ELF-1 (cell line): Measurements from ENCODE around the gene SF3A2.

Source experiments
- DNase-seq: peaks from one replicate; pipeline ENCODE4 v3.0.0-alpha.2; 2016; ENCODE audit warnings: low read depth, low spot score

Gene SF3A2

DNA sequence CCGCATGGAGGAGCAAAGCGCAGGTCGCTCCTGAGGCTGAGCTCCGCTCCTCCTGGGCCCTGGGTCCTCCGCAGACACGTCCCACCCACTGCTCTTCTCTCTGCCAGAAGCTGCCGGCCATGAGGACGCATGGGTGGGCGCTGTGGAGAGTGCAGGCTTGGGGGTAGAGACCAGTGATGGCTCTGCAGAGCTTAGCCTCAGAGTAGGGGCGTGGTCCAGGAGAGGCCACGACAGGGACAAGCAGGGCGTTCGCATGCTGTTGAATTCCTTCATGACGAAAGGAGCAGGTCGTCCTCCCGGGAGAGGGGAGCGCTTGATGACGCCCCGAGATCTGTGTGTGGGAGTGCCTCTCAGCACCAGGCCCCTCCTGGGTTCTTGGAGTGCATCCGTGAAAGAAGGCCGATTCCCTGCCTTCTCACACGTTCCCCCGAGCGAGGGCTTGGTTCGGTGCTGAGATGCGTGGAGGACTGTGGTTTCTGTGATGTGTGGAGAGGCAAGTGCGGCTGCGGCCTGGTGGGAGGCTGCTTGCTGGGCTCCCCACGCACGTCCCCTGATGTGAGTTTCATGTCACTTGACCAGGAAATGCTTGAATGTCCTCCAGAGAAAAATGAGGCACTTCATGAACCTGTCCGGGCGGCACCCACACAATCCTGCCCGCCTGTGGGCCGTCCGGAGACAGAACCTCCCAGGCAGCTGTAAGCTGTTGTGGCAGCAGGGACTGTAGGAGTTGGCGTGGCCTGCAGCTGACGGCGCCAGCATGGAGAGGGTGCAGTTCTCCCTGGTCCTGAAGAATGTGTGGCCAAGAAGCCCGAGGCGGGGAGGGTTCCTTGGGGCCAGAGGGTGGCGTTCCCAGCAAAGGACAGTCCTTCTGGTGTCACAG, 4.5 kb downstream of the SF3A2 start:
- DNase-seq, result no peak

- DNase-seq, result no peak
Measured at GRCh38 chr19:2242092-2242537, 5.5 kb downstream of the SF3A2 start.

GRCh38 chr19:2242816-2243215, 6.2 kb downstream of the SF3A2 start:
- DNase-seq, result no peak

DNA sequence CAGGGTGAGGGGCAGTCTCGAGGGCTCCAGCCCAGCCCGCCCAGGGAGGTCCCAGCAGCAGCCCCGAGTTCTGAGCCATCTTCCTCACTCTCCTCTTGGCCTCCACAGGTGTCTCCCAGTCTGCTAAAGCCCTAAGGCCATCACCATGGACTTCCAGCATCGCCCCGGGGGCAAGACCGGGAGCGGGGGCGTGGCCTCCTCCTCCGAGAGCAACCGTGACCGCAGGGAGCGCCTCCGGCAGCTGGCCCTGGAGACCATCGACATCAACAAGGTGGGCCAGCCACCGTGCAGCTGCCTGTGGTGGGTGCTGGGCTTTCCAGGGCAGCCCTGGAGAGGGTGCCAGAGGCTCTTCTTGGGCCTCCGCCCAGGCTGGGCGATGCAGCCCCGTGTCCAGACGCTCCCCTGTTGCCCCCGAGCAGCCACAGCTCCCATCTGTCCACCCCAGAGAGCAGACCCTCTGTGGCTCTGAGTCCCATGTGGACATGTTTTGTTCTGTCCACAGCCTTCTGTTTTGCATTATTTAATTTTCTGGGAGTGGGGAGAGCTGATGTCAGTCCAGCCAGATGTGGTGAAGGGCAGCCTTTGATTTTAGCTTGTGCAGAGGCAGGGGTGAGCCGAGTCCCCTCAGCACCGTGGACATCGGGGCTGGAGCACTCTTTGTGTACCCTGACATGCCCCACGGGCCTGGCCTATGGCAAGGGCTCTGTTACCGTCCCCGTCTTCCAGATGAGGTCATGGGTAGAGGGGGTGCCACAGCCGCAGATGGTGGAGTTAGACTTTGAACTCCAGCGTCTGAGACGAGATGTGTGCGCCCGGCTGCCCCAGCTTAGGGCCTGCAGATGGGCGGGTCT, 6.9 kb downstream of the SF3A2 start:
- DNase-seq, result no peak

- no peak for DNase-seq
Measured at GRCh38 chr19:2244125-2244411, 7.4 kb downstream of the SF3A2 start.

- no peak for DNase-seq
Measured at GRCh38 chr19:2244486-2244885, 7.9 kb downstream of the SF3A2 start.

- DNase-seq, result no peak
Measured at GRCh38 chr19:2245273-2245672, 8.6 kb downstream of the SF3A2 start.

- no peak for DNase-seq
Measured at GRCh38 chr19:2246014-2246620, 9.5 kb downstream of the SF3A2 start.

- DNase-seq, result no peak
Measured at GRCh38 chr19:2246801-2247361, 10.3 kb downstream of the SF3A2 start.

DNA sequence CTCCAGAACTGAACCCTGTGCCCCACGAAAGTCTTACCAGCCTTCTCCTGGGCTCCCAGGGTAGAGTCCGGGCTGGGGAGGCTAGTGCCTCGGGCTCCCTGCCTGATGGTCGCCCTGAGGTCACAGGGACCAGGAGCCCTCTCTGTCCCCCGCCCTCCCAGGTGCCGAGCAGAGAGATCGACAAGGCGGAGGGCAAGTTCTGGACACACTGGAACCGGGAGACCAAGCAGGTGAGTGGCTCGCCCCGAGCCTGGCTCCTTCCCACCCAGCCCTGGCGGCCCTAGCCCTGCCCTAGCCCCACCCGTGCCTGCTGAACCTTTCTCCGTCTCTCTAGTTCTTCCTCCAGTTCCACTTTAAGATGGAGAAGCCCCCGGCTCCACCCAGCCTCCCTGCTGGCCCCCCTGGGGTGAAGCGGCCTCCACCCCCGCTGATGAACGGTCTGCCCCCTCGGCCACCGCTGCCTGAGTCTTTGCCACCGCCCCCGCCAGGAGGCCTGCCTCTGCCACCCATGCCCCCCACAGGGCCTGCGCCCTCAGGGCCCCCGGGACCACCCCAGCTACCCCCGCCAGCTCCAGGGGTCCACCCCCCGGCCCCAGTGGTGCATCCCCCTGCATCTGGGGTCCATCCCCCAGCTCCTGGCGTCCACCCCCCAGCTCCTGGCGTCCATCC, 10.9 kb downstream of the SF3A2 start:
- no peak for DNase-seq

DNA sequence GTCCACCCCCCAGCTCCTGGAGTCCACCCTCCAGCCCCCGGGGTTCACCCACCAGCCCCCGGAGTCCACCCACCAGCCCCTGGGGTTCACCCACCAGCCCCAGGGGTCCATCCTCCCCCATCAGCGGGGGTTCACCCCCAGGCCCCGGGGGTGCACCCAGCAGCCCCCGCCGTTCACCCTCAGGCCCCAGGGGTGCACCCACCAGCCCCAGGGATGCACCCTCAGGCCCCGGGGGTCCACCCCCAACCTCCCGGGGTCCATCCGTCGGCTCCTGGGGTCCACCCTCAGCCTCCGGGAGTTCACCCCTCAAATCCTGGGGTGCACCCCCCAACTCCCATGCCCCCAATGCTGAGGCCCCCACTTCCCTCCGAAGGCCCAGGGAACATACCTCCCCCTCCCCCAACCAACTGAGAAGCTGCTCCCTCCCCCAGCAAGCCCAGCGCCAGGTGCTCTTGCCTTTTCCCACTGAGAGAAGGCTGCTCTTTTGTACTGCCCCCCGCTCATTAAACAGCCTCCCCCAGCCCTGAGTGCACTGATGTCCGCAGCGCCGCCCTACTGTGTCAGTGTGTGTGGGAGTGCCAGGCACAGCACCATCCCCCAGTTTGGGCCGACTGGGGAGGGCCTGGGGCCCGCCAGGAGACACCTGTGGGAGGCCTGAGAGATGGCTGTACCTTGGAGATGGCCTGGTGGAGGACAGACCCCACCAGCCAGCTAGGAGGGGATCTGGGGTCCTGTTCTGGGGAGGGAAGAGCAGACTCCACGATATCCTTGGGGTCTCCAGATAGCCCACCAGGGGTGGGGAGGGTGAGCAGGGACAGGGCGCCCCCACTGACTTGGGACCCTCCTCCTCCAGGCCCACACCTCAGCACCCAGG, 11.7 kb downstream of the SF3A2 start:
- no peak for DNase-seq

DNA sequence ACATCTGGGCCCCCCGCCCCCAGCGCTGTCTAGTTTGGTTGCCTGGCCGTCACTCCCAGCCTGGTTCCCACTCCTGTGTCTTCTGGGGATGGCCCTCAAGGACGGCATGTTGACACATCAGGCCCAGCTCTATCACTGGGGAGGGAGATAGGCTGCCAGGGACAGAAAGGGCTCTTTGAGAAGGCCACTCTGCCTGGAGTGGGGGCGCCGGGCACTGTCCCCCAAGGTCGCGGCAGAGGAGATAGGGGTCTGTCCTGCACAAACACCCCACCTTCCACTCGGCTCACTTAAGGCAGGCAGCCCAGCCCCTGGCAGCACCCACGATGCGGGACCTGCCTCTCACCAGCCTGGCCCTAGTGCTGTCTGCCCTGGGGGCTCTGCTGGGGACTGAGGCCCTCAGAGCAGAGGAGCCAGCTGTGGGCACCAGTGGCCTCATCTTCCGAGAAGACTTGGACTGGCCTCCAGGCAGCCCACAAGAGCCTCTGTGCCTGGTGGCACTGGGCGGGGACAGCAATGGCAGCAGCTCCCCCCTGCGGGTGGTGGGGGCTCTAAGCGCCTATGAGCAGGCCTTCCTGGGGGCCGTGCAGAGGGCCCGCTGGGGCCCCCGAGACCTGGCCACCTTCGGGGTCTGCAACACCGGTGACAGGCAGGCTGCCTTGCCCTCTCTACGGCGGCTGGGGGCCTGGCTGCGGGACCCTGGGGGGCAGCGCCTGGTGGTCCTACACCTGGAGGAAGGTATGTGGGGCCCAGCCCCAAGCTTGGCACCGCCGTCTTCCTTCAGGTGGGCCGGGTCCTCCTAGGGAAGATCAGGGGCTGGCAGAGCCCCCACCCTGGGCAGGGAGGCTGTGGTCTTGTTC, 12.6 kb downstream of the SF3A2 start, which contains the start of gene AMH:
Gene AMH, plus strand, starts transcription at position 314 of the 857 bp plus-strand sequence. Its CDS starts 10 bp downstream, at position 324.
- DNase-seq, result no peak

DNA sequence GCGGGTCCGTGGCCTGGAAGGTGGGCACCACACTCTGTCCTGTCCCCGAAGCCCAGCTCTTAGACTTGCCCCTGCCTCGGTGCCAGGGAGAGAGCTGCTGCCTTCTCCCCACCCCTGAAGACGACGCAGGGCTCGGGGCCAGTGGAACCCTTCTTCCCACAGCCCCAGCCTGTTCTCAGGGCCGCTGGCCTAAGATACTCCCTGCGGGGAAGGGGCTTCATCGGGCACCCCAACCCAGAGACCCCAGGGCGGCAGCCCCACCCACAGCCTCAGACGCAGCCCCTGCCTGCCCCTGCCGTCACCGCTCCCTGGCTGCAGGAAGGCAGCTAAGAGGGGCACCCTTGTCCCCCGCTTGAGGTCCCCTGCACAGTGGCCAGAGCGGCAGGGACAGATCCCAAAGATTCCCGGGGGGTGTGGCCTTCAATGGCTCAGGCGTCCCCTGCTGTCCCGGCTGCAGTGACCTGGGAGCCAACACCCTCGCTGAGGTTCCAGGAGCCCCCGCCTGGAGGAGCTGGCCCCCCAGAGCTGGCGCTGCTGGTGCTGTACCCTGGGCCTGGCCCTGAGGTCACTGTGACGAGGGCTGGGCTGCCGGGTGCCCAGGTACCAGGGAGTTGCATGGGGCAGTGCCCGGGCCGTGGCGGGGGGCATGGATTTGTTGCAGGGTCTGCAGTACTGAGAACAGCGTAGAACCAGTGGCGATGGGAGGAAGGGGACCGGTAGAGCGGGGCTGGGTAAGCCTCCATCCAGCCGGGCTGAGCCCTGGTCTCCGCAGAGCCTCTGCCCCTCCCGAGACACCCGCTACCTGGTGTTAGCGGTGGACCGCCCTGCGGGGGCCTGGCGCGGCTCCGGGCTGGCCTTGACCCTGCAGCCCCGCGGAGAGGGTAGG, 13.5 kb downstream of the SF3A2 start:
- no peak for DNase-seq

- no peak for DNase-seq
Measured at GRCh38 chr19:2250766-2251105, 14.1 kb downstream of the SF3A2 start.

DNA sequence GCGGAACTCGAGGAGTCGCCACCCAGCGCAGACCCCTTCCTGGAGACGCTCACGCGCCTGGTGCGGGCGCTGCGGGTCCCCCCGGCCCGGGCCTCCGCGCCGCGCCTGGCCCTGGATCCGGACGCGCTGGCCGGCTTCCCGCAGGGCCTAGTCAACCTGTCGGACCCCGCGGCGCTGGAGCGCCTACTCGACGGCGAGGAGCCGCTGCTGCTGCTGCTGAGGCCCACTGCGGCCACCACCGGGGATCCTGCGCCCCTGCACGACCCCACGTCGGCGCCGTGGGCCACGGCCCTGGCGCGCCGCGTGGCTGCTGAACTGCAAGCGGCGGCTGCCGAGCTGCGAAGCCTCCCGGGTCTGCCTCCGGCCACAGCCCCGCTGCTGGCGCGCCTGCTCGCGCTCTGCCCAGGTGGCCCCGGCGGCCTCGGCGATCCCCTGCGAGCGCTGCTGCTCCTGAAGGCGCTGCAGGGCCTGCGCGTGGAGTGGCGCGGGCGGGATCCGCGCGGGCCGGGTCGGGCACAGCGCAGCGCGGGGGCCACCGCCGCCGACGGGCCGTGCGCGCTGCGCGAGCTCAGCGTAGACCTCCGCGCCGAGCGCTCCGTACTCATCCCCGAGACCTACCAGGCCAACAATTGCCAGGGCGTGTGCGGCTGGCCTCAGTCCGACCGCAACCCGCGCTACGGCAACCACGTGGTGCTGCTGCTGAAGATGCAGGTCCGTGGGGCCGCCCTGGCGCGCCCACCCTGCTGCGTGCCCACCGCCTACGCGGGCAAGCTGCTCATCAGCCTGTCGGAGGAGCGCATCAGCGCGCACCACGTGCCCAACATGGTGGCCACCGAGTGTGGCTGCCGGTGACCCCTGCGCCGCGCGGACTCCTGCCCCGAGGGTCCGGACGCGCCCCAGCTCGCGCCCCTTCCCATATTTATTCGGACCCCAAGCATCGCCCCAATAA, 14.8 kb downstream of the SF3A2 start:
- no peak for DNase-seq

DNA sequence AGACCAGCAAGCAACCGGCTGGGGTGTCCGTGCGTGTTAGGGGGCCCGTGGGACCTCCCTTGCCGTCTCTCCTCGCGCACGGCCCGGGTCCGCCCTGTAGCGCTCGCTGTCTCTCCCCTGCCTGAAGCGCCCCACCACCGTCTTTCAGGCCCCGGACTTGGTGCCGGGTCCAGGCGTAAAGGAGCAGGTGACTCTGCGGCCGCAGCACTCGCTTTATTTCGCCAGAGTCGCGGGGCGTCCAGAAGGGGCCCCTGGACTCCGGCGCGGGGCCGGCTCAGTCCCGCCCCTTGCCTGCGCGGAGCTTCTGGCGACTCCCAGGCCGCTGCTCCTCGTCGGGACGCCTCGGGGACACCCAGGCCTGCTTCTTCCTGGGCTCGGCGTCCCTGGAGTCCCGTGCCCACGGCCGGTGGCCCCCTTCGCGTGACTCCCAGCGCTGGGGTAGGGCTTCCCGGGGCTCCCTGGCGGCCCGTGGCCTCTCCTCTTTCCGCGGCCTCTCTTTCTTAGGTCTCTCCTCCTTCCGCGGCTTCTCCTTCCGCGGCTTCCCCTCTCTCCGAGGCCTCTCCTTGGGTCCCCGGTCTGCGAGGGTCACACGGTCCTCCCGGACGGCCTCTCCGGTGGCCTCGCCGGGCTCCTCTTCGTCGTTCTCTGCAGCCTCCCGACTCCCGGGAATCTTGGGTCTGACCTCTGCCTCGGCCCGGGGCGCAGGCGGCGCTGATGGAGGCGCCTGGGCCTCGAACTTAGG, 15.6 kb downstream of the SF3A2 start:
- DNase-seq, result peak; percentile 28

- DNase-seq, result no peak
Measured at GRCh38 chr19:2252797-2253105, 16.1 kb downstream of the SF3A2 start.
